HEK293T (cell line): Measurements from ENCODE around the gene APOBEC3F.
"Not testable (repeated sequence)": the region's sequence is repeated elsewhere in the genome, so short reads cannot be mapped to it uniquely, and the experiment has no call there.

Source experiments
- ARNT ChIP-seq: fragments of 450-650 bp; IDR thresholded peaks from 2 replicates; pipeline ENCODE4 v1.6.1; 2017; ENCODE audit warnings: mild to moderate bottlenecking
- BHLHE40 ChIP-seq: fragments of 450-650 bp; IDR thresholded peaks from 2 replicates; pipeline ENCODE4 v1.6.1; 2016; ENCODE audit warnings: mild to moderate bottlenecking, moderate library complexity, borderline replicate concordance
- ELF4 ChIP-seq: fragments of 450-650 bp; IDR thresholded peaks from 2 replicates; pipeline ENCODE4 v1.6.1; 2017; ENCODE audit warnings: antibody characterized with exemption
- FOXA1 ChIP-seq: fragments of 450-650 bp; IDR thresholded peaks from 2 replicates; pipeline ENCODE4 v1.6.1; 2016; ENCODE audit warnings: mild to moderate bottlenecking
- FOXK2 ChIP-seq: fragments of 450-650 bp; IDR thresholded peaks from 2 replicates; pipeline ENCODE4 v1.6.1; 2016; ENCODE audit warnings: mild to moderate bottlenecking
- L3MBTL2 ChIP-seq: fragments of 450-650 bp; conservative IDR thresholded peaks from 2 replicates; pipeline ENCODE4 v1.6.1; 2016; ENCODE audit warnings: mild to moderate bottlenecking
- SP1 ChIP-seq: fragments of 450-650 bp; IDR thresholded peaks from 2 replicates; pipeline ENCODE4 v1.6.1; 2017
- SUZ12 ChIP-seq: fragments of 450-650 bp; IDR thresholded peaks from 2 replicates; pipeline ENCODE4 v1.6.1; 2016; ENCODE audit warnings: mild to moderate bottlenecking
- ZNF384 ChIP-seq: fragments of 450-650 bp; IDR thresholded peaks from 2 replicates; pipeline ENCODE4 v1.6.1; 2016

GRCh38 chr22:39020021-39020651 is 20.5 kb upstream of the APOBEC3F start:
- not testable (repeated sequence) for TF ChIP-seq FOXA1, SP1, FOXK2, BHLHE40, ZNF384, ELF4, SUZ12, L3MBTL2, ARNT
